GM23248 (cell line): Measurements from ENCODE around the gene MTA2. TPM values are rescaled to one million over a fixed set of nuclear protein-coding genes. Genes with fewer than 3 reads are reported as not detected.
"Not testable (repeated sequence)": the region's sequence is repeated elsewhere in the genome, so short reads cannot be mapped to it uniquely, and the experiment has no call there.

Experiments used
- DNase-seq: peaks from one replicate; pipeline ENCODE4 v3.0.0-alpha.2; 2015
- H2AFZ ChIP-seq: fragments of 200-600 bp; sonication (generic); 2 replicates; pipeline ENCODE4 v1.6.1; 2016; ENCODE audit warnings: antibody characterized with exemption
- H3F3A ChIP-seq: fragments of 200-600 bp; sonication (generic); 2 replicates; pipeline ENCODE4 v1.6.1; 2016; ENCODE audit warnings: mild to moderate bottlenecking, antibody characterized with exemption, mixed run types; ENCODE audit not compliant: insufficient read depth
- H3K27ac ChIP-seq: fragments of 200-600 bp; sonication (generic); 2 replicates; pipeline ENCODE4 v1.5.1; 2016; ENCODE audit warnings: mild to moderate bottlenecking
- H3K27me3 ChIP-seq: fragments of 200-600 bp; sonication (generic); replicated peaks from 2 replicates; pipeline ENCODE4 v1.6.1; 2016; ENCODE audit warnings: mild to moderate bottlenecking; ENCODE audit not compliant: insufficient read depth
- H3K36me3 ChIP-seq: fragments of 200-600 bp; sonication (generic); 2 replicates; pipeline ENCODE4 v1.6.1; 2016; ENCODE audit warnings: low read depth, mild to moderate bottlenecking
- H3K4me1 ChIP-seq: fragments of 200-600 bp; sonication (generic); 2 replicates; pipeline ENCODE4 v1.6.1; 2016; ENCODE audit warnings: mild to moderate bottlenecking; ENCODE audit not compliant: insufficient read depth
- H3K4me2 ChIP-seq: fragments of 200-600 bp; sonication (generic); one replicate; pipeline ENCODE4 v1.6.1; 2016; ENCODE audit warnings: mild to moderate bottlenecking; ENCODE audit not compliant: unreplicated experiment
- H3K4me3 ChIP-seq: fragments of 200-600 bp; sonication (generic); 2 replicates; pipeline ENCODE4 v1.5.1; 2016; ENCODE audit warnings: mild to moderate bottlenecking
- H3K79me2 ChIP-seq: fragments of 200-600 bp; sonication (generic); 2 replicates; pipeline ENCODE4 v1.6.1; 2016; ENCODE audit warnings: mild to moderate bottlenecking; ENCODE audit not compliant: insufficient read depth
- H3K9ac ChIP-seq: fragments of 200-600 bp; sonication (generic); 2 replicates; pipeline ENCODE4 v1.6.1; 2016; ENCODE audit warnings: mild to moderate bottlenecking
- H3K9me2 ChIP-seq: fragments of 200-600 bp; sonication (generic); 2 replicates; pipeline ENCODE4 v1.6.1; 2016; ENCODE audit warnings: mixed run types, mild to moderate bottlenecking, moderate library complexity; ENCODE audit not compliant: insufficient read depth
- H3K9me3 ChIP-seq: fragments of 200-600 bp; sonication (generic); one replicate; pipeline ENCODE4 v1.6.1; 2017; ENCODE audit warnings: low read depth
- H4K20me1 ChIP-seq: fragments of 200-600 bp; sonication (generic); 2 replicates; pipeline ENCODE4 v1.6.0; 2016; ENCODE audit not compliant: insufficient read depth
- EZH2 ChIP-seq: fragments of 200-600 bp; sonication (generic); IDR thresholded peaks from 2 replicates; pipeline ENCODE4 v1.6.1; 2018; ENCODE audit warnings: antibody characterized with exemption, mild to moderate bottlenecking; ENCODE audit not compliant: insufficient read depth, poor library complexity, severe bottlenecking
- EZH2phosphoT487 ChIP-seq: fragments of 200-600 bp; sonication (generic); IDR thresholded peaks from 2 replicates; pipeline ENCODE4 v1.6.1; 2018; ENCODE audit warnings: antibody characterized with exemption, moderate library complexity, mild to moderate bottlenecking, low read depth; ENCODE audit not compliant: insufficient read depth
- WGBS, 2 experiments: methylation state at CpG; one replicate each; pipeline ENCODE4 v1.1.6; 2015 to 2017; ENCODE audit warnings: low lambda C conversion rate in 2 of 2, low coverage in 1 of 2; ENCODE audit errors: missing lambda C conversion rate in 2 of 2; 5-methylcytosine and 5-hydroxymethylcytosine counted together
- in situ Hi-C: fragments of 300-500 bp; cut with MboI; formaldehyde crosslinking; loops from 2 replicates; pipeline ENCODE4 v1.15.0; 2020
- polyA plus RNA-seq: library from polyadenylated mRNA; unstranded; fragments of >200 nt; fragmentation: Nextera tagmentation; extraction: Ambion mirVana; gene quantifications from 2 replicates; pipeline ENCODE4 v1.2.1, GENCODE V29; 2016
- total RNA-seq: library from RNA; depleted of rRNA; stranded (reverse); fragments of >200 nt; shearing (Covaris generic); gene quantifications from 2 replicates; pipeline ENCODE4 v1.2.3, GENCODE V29; 2014

Gene MTA2
- total and polyA plus RNA-seq, 2 experiments from 2014 or later: 28.9 to 98.8 TPM

- H3K9me3 ChIP-seq: no peaks in the 10 kb centered on the region
- in situ Hi-C loops: no loop called here
- H3K4me2 ChIP-seq: peak overlapping the region; percentile 54
- TF ChIP-seq EZH2phosphoT487 (no peak), EZH2 (no peak)
- WGBS, 2 experiments: 12 to 16% methylated on average over 2 of the region's 2 CpGs
- DNase-seq: peak; percentile 98
- peaks cover 44% of the 10 kb centered on the region for H3K36me3 ChIP-seq
- H3K9me2 ChIP-seq: no peaks in the 10 kb centered on the region
- H3K27me3 ChIP-seq: no peaks in the 10 kb centered on the region
- H2AFZ ChIP-seq: no peak overlapping the region
- peak overlapping the region; percentile 86 for H3K27ac ChIP-seq
- peaks cover 64% of the 10 kb centered on the region for H3K79me2 ChIP-seq
- H3K4me3 ChIP-seq: peak overlapping the region; percentile 20; the same call in 1 of the 2 replicates
- peaks cover 73% of the 10 kb centered on the region for H3F3A ChIP-seq
- H3K9ac ChIP-seq: peak overlapping the region; percentile 61
- H4K20me1 ChIP-seq: no peaks in the 10 kb centered on the region; the same call in 1 of the 2 replicates
- H3K4me1 ChIP-seq: peaks cover 41% of the 10 kb centered on the region
These were observed 41.0 kb downstream of the MTA2 start for GRCh38 chr11:62560566-62561103.

DNA sequence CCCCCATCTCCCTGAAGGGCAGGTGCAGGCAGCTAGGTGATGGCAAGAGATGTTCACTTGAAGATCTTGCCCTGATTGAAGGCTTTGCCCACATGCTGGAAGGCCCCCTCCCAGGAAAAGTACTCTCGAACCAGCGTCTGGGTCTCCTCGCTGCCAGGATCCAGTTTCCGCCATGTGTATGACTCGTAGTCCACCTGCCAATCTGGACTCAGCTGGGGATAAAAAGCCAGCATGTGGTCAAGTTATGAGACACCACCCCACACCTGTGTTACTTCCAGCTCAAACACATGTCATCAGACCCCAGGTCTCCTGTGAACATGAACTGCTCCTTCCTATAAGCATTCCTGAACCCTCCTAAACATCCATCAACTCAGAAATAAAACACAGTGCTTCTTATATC lies 42.0 kb downstream of the MTA2 start:
- not testable (repeated sequence) for H3K9ac ChIP-seq, H3K4me3 ChIP-seq, H3K9me3 ChIP-seq, DNase-seq, H4K20me1 ChIP-seq, H3K9me2 ChIP-seq, H3K27me3 ChIP-seq, H2AFZ ChIP-seq, H3K4me2 ChIP-seq
- peaks cover 51% of the 10 kb centered on the region for H3K4me1 ChIP-seq
- peak overlapping the region; percentile 25; the same call in 1 of the 2 replicates for H3K27ac ChIP-seq
- peaks cover 64% of the 10 kb centered on the region for H3K79me2 ChIP-seq
- in situ Hi-C loops: loop anchor here (10.0 kb wide), 1 partner anchor 165 kb away; no protein-coding TSS in a partner anchor
- H3F3A ChIP-seq: peaks cover 73% of the 10 kb centered on the region
- WGBS, 2 experiments: 57 to 67% methylated on average over 5 of the region's 5 CpGs
- peaks cover 35% of the 10 kb centered on the region for H3K36me3 ChIP-seq

DNA sequence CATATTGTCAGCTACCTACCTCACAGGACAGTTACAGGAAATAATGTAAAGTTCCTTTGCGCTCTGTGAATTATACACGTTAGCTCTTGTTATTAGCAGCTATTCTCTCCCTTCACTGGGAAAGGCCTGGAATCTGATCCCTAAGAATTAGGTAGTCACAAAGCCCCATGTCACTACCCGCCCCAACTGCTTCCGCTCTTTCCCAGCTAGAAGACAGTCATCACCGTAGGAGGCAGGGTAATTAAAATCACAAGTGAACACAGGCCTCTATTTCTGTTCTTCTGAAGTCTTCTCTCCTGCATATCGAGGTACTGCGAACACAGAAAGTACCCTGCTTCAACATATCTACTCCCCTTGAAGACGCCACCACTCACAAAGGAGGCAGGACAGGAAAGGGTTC lies 42.5 kb downstream of the MTA2 start:
- peaks cover 35% of the 10 kb centered on the region for H3K36me3 ChIP-seq
- peaks cover 55% of the 10 kb centered on the region for H3K4me1 ChIP-seq
- H4K20me1 ChIP-seq: no peaks in the 10 kb centered on the region; the same call in 1 of the 2 replicates
- peaks cover 78% of the 10 kb centered on the region for H3F3A ChIP-seq
- no peaks in the 10 kb centered on the region for H3K9me3 ChIP-seq
- H2AFZ ChIP-seq: no peak overlapping the region
- H3K9me2 ChIP-seq: no peaks in the 10 kb centered on the region
- peaks cover 64% of the 10 kb centered on the region for H3K79me2 ChIP-seq
- 78 to 83% methylated on average over 8 of the region's 8 CpGs for WGBS, 2 experiments
- H3K27me3 ChIP-seq: no peaks in the 10 kb centered on the region
- DNase-seq: no peak
- no peak for TF ChIP-seq EZH2
- H3K4me2 ChIP-seq: no peak overlapping the region
- H3K27ac ChIP-seq: peak overlapping the region; percentile 25; the same call in 1 of the 2 replicates
- no peak overlapping the region for H3K4me3 ChIP-seq
- no peak overlapping the region for H3K9ac ChIP-seq
- in situ Hi-C loops: loop anchor here (10.0 kb wide), 1 partner anchor 164 kb away; no protein-coding TSS in a partner anchor

- Histone ChIP-seq H3K4me3 (no peak overlapping the region), H3K9me2 (no peaks in the 10 kb centered on the region), H3K9me3 (no peaks in the 10 kb centered on the region), H2AFZ (no peak overlapping the region), H3K27me3 (no peaks in the 10 kb centered on the region), H3K4me2 (no peak overlapping the region), H4K20me1 (no peaks in the 10 kb centered on the region; the same call in 1 of the 2 replicates), H3K27ac (peak overlapping the region; percentile 25; the same call in 1 of the 2 replicates), H3F3A (peaks cover 77% of the 10 kb centered on the region), H3K4me1 (peaks cover 58% of the 10 kb centered on the region), H3K79me2 (peaks cover 60% of the 10 kb centered on the region), H3K36me3 (peaks cover 31% of the 10 kb centered on the region), H3K9ac (no peak overlapping the region)
- TF ChIP-seq EZH2phosphoT487 (no peak), EZH2 (no peak)
- no peak for DNase-seq
- in situ Hi-C loops: loop anchor here (10.0 kb wide), 1 partner anchor 164 kb away; no protein-coding TSS in a partner anchor
- WGBS, 2 experiments: 75 to 90% methylated on average over 9 of the region's 9 CpGs
These were observed 43.0 kb downstream of the MTA2 start for GRCh38 chr11:62558669-62559068.
